ENCODE measurements around the gene DAB2IP. TPM values are rescaled to one million over a fixed set of nuclear protein-coding genes. Genes with fewer than 3 reads are reported as not detected.

DAB2IP gene
- total RNA-seq, 1 donor from 2014 or later, result 24.3 TPM

DNA sequence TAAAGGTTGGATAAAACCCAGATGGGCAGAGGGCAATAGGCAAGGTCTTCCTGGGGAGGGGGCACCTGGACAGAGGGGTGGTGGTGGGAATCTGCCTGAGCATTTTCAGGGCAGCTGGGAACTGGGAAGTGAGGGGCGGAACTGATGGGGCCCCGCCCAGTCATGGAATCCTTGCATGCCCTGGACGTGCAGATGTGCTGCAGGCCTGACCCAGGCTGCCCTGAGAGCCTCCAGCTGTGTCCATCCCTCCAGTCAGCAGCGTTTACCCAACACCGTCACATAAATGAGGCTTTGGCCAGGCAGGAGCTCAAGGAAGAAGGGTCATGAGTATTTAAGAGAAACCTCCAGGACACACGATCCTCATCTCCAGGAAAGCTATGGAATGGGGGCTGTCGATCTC lies 70.3 kb downstream of the DAB2IP start:
- H3K79me2 ChIP-seq (ENCODE audit: low read depth), result peaks cover 98% of the 10 kb centered on the region
- TF ChIP-seq, protein P1, sequence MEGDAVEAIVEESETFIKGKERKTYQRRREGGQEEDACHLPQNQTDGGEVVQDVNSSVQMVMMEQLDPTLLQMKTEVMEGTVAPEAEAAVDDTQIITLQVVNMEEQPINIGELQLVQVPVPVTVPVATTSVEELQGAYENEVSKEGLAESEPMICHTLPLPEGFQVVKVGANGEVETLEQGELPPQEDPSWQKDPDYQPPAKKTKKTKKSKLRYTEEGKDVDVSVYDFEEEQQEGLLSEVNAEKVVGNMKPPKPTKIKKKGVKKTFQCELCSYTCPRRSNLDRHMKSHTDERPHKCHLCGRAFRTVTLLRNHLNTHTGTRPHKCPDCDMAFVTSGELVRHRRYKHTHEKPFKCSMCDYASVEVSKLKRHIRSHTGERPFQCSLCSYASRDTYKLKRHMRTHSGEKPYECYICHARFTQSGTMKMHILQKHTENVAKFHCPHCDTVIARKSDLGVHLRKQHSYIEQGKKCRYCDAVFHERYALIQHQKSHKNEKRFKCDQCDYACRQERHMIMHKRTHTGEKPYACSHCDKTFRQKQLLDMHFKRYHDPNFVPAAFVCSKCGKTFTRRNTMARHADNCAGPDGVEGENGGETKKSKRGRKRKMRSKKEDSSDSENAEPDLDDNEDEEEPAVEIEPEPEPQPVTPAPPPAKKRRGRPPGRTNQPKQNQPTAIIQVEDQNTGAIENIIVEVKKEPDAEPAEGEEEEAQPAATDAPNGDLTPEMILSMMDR (IDR thresholded peaks at IDR 0.05), result no peak
- no peak for TF ChIP-seq EZH2 (IDR thresholded peaks at IDR 0.05)
- Mint-ChIP-seq H3K4me3 (no peak overlapping the region), H3K9me3 (no peaks in the 10 kb centered on the region), H3K27me3 (ENCODE audit: insufficient read depth, low read depth) (peaks cover 12% of the 10 kb centered on the region), H3K27ac (no peak overlapping the region), H3K4me1 (peaks cover 72% of the 10 kb centered on the region), H3K36me3 (peaks cover 7% of the 10 kb centered on the region)
- DNase-seq (ENCODE audit: low spot score), result peak; percentile 43
- H3K27me3 ChIP-seq, result no peaks in the 10 kb centered on the region
- peaks cover 100% of the 10 kb centered on the region for H4K20me1 ChIP-seq (ENCODE audit: low read depth)
- no peak overlapping the region for H2AFZ ChIP-seq (replicated peaks)
- no peak overlapping the region for H3K9ac ChIP-seq
- H3K4me1 ChIP-seq, result peaks cover 37% of the 10 kb centered on the region
- peak overlapping the region; percentile 2 for H3K4me2 ChIP-seq
- H3K36me3 ChIP-seq, result no peaks in the 10 kb centered on the region
- H3K27ac ChIP-seq, result no peak overlapping the region
- H3K4me3 ChIP-seq, result no peak overlapping the region
- peaks cover 11% of the 10 kb centered on the region for H3F3A ChIP-seq (ENCODE audit: low read depth)
- no peaks in the 10 kb centered on the region for H3K9me3 ChIP-seq (ENCODE audit: low read depth)

DNA sequence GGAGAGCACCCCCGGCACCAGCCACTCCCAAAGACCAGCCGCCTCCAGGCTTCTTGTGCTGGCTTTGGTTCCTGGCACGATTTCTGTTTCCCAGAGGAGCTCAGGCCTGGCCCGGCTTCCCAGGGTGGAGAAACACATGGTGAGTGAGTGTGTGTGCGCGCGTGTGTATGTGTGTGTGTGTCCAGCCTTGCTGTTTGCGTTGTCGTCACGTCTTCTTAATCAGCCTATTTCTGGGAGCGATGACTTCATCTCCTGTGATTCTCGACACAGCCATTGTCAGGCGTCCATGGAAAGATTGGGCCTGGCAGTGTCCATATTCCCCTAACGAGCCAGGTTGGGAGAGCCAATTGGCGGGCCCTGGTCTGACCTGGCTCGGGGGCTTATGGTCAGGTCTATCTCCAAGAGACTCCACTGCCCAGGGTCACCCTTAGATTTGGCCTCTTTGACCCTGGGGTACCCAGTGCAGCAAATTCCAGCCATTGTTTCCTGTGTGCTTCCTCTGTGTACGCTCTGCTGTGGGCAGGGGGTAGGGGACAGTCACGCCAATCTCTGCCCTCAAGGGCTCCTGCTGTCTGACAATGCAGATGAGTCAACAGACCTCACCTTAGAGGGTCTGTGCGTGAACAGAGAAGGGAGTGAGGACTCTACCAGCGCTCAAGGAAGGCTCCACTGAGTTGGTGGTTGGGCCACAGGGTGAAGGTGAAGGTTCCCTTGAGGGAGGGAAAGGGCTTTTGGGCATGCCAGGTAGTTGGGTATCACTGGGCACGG lies 73.8 kb downstream of the DAB2IP start:
- no peak overlapping the region for H3K27ac ChIP-seq
- H2AFZ ChIP-seq (replicated peaks), result no peak overlapping the region
- no peak overlapping the region for H3K4me2 ChIP-seq
- no peaks in the 10 kb centered on the region for H3K9me3 ChIP-seq (ENCODE audit: low read depth)
- no peak overlapping the region for H3K4me3 ChIP-seq
- no peaks in the 10 kb centered on the region for H3K36me3 ChIP-seq
- no peaks in the 10 kb centered on the region for H3F3A ChIP-seq (ENCODE audit: low read depth)
- H3K4me3 Mint-ChIP-seq, result peak overlapping the region; percentile 6
- no peaks in the 10 kb centered on the region for H3K9me3 Mint-ChIP-seq
- peaks cover 56% of the 10 kb centered on the region for H3K4me1 Mint-ChIP-seq
- H3K27me3 Mint-ChIP-seq (ENCODE audit: insufficient read depth, low read depth), result peaks cover 12% of the 10 kb centered on the region
- DNase-seq (ENCODE audit: low spot score), result no peak
- no peak overlapping the region for H3K9ac ChIP-seq
- TF ChIP-seq EZH2 (IDR thresholded peaks at IDR 0.05) (no peak), EZH2phosphoT487 (IDR thresholded peaks at IDR 0.05) (no peak)
- TF ChIP-seq, protein P1 (IDR thresholded peaks at IDR 0.05), result no peak
- no peaks in the 10 kb centered on the region for H3K27me3 ChIP-seq
- H4K20me1 ChIP-seq (ENCODE audit: low read depth), result peaks cover 100% of the 10 kb centered on the region
- H3K27ac Mint-ChIP-seq, result peak overlapping the region; percentile 75
- H3K4me1 ChIP-seq, result peaks cover 23% of the 10 kb centered on the region
- peaks cover 4% of the 10 kb centered on the region for H3K36me3 Mint-ChIP-seq
- H3K79me2 ChIP-seq (ENCODE audit: low read depth), result peaks cover 99% of the 10 kb centered on the region

DNA sequence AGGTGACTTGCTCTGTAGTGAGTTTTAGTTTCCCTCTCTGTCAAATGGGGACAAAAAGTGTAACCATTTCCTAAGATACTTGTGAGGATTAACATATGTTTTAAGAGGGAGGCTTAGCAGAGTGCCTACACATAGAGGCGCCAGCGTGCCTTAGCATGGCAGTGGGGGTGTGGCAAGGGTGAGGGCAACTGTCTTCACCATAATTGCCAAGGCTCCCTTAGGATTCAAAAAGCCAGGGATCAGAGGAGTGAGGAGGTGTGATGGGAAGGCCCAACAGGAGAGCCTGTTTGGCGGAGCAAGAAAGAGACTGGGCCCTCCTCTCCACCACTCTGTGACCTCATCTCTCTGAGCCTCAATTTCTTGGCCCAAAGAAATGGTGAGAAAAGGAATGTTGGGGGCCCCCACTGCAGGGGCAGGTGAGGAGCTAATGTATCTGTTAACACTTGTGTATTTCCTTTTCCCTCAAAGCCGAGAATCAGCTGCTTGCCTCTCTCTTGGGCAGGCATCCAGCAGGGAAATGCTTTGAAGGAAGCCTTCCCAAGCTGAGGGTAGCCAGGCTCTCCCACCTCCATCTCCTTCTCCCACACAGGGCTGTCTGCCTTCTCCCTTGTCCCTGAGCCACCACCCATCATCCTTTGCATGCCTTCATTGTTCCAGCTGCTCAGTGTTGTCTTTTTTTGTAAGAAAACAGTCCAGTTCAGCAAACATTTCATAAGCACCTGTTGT lies 76.0 kb downstream of the DAB2IP start:
- Histone ChIP-seq H3K9ac (no peak overlapping the region), H3K79me2 (ENCODE audit: low read depth) (peaks cover 97% of the 10 kb centered on the region), H3K9me3 (ENCODE audit: low read depth) (no peaks in the 10 kb centered on the region), H3K4me1 (peaks cover 6% of the 10 kb centered on the region), H3K4me2 (no peak overlapping the region), H3F3A (ENCODE audit: low read depth) (no peaks in the 10 kb centered on the region), H3K27me3 (no peaks in the 10 kb centered on the region), H2AFZ (replicated peaks) (no peak overlapping the region), H3K36me3 (no peaks in the 10 kb centered on the region), H3K4me3 (no peak overlapping the region), H3K27ac (no peak overlapping the region), H4K20me1 (ENCODE audit: low read depth) (peaks cover 100% of the 10 kb centered on the region)
- no peak overlapping the region for H3K27ac Mint-ChIP-seq
- no peak for DNase-seq (ENCODE audit: low spot score)
- H3K4me3 Mint-ChIP-seq, result no peak overlapping the region
- H3K9me3 Mint-ChIP-seq, result no peaks in the 10 kb centered on the region
- H3K27me3 Mint-ChIP-seq (ENCODE audit: insufficient read depth, low read depth), result peaks cover 14% of the 10 kb centered on the region
- H3K4me1 Mint-ChIP-seq, result peaks cover 37% of the 10 kb centered on the region
- TF ChIP-seq, protein P1 (IDR thresholded peaks at IDR 0.05), result no peak
- TF ChIP-seq EZH2 (IDR thresholded peaks at IDR 0.05), result no peak
- peaks cover 6% of the 10 kb centered on the region for H3K36me3 Mint-ChIP-seq

All from neural progenitor cell (in vitro differentiated cells).